ENCODE data around the gene TPP1. TPM values are rescaled to one million over a fixed set of nuclear protein-coding genes. Genes with fewer than 3 reads are reported as not detected.

Gene TPP1
- total RNA-seq, 1 experiment from 2014 or later, result 21.6 TPM

DNA sequence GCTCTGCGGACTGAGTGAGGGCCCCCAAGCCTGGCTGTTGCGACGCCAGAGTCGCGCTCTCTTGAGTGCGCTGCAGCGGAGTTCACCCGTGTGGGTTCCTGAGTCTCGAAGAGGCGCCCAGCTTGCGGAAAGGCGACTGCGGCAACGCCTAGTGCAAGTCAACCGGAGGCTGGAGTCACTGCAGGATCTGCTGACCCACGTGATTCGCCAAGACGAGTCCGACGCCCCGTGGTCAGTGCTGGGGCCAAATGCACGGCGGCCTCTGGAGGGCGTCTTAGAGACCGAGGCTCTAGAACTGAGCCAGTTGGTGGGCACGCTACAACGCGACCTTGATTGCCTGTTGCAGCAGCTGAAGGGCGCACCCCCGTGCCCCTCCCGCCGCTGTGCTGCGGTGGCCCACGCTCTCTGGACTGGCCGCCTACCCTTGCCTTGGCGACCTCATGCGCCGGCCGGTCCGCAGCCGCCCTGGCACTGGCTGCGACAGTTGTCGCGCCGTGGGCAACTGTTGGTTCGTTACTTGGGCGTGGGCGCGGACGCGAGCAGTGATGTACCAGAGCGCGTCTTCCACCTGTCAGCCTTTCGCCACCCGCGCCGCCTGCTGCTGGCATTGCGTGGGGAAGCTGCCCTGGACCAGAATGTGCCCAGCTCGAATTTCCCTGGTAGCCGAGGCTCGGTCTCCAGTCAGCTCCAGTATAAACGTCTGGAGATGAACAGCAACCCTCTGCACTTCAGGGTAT is 48.4 kb downstream of the TPP1 start:
- no peaks in the 10 kb centered on the region for H4K20me1 ChIP-seq (ENCODE audit: low read length)
- no peak overlapping the region for H3K9ac ChIP-seq (ENCODE audit: low read length)
- TF ChIP-seq EZH2phosphoT487 (IDR thresholded peaks at IDR 0.05; ENCODE audit: borderline replicate concordance, low read length) (no peak), EZH2 (IDR thresholded peaks at IDR 0.05; ENCODE audit: low read length, unreplicated experiment) (no peak)
- TF ChIP-seq, protein P1, sequence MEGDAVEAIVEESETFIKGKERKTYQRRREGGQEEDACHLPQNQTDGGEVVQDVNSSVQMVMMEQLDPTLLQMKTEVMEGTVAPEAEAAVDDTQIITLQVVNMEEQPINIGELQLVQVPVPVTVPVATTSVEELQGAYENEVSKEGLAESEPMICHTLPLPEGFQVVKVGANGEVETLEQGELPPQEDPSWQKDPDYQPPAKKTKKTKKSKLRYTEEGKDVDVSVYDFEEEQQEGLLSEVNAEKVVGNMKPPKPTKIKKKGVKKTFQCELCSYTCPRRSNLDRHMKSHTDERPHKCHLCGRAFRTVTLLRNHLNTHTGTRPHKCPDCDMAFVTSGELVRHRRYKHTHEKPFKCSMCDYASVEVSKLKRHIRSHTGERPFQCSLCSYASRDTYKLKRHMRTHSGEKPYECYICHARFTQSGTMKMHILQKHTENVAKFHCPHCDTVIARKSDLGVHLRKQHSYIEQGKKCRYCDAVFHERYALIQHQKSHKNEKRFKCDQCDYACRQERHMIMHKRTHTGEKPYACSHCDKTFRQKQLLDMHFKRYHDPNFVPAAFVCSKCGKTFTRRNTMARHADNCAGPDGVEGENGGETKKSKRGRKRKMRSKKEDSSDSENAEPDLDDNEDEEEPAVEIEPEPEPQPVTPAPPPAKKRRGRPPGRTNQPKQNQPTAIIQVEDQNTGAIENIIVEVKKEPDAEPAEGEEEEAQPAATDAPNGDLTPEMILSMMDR (conservative IDR thresholded peaks at IDR 0.05; ENCODE audit: low read depth, low read length), result no peak
- ChIA-PET CTCF (no interaction called here), POLR2A (ENCODE audit: unreplicated experiment) (no interaction called here)
- H3K36me3 ChIP-seq (ENCODE audit: low read depth, low read length), result no peaks in the 10 kb centered on the region
- H3K9me3 ChIP-seq (ENCODE audit: low read length), result no peaks in the 10 kb centered on the region
- no peaks in the 10 kb centered on the region for H3K9me2 ChIP-seq (replicated peaks; ENCODE audit: low read length)
- DNase-seq (no peak), ATAC-seq (no peak)
- BruUV-seq (replicated peaks), result no TSS peak
- no peaks in the 10 kb centered on the region for H3K27me3 ChIP-seq (ENCODE audit: low read length)
- H3F3A ChIP-seq (ENCODE audit: low read length, unreplicated experiment), result no peaks in the 10 kb centered on the region
- H3K4me2 ChIP-seq (ENCODE audit: low read length), result no peak overlapping the region
- no peaks in the 10 kb centered on the region for H3K79me2 ChIP-seq (ENCODE audit: low read length)
- H3K27ac ChIP-seq (ENCODE audit: low read length), result no peak overlapping the region
- H3K4me3 ChIP-seq (ENCODE audit: low read length), result no peak overlapping the region
- intact Hi-C loops (cut with micrococcal nuclease), result no loop called here
- H3K4me1 ChIP-seq (ENCODE audit: insufficient read depth, low read length), result peaks cover 16% of the 10 kb centered on the region
- no peak overlapping the region for H2AFZ ChIP-seq (ENCODE audit: low read length)

DNA sequence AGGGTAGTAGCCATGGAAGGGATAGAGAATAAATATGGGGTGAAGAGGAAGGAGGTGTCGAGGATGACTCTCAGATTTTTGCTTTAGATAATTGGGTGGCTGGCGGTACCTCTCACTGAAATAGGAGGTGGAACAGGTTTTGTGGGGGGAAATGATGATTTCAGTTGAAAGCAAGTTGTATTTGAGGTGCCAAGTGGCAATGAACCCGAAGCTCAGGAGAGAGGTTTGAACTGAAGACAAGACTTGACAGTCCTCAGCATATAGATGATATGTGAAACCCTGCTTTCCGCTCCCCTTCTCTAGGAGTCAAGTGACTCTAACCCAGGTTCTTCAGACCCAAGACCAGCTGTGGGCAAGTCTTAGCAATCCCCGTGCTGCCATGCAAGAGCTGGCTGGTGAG is 49.5 kb downstream of the TPP1 start:
- Histone ChIP-seq H3K9ac (ENCODE audit: low read length) (no peak overlapping the region), H3K9me2 (replicated peaks; ENCODE audit: low read length) (no peaks in the 10 kb centered on the region), H3K27ac (ENCODE audit: low read length) (no peak overlapping the region), H3K9me3 (ENCODE audit: low read length) (no peaks in the 10 kb centered on the region), H3K27me3 (ENCODE audit: low read length) (no peaks in the 10 kb centered on the region), H3K79me2 (ENCODE audit: low read length) (no peaks in the 10 kb centered on the region), H3K4me2 (ENCODE audit: low read length) (no peak overlapping the region), H2AFZ (ENCODE audit: low read length) (no peak overlapping the region), H3K4me1 (ENCODE audit: insufficient read depth, low read length) (peaks cover 16% of the 10 kb centered on the region), H3K36me3 (ENCODE audit: low read depth, low read length) (no peaks in the 10 kb centered on the region), H3F3A (ENCODE audit: low read length, unreplicated experiment) (no peaks in the 10 kb centered on the region), H3K4me3 (ENCODE audit: low read length) (no peak overlapping the region), H4K20me1 (ENCODE audit: low read length) (no peaks in the 10 kb centered on the region)
- CTCF ChIA-PET, result no interaction called here
- BruUV-seq (replicated peaks), result no TSS peak
- intact Hi-C loops (cut with micrococcal nuclease), result no loop called here
- no peak for DNase-seq
- POLR2A ChIA-PET (ENCODE audit: unreplicated experiment), result interaction anchor here (0.6 kb wide), 1 partner anchor 13 kb away, joined by 3 read pairs; no protein-coding TSS in a partner anchor
- TF ChIP-seq, protein P1 (conservative IDR thresholded peaks at IDR 0.05; ENCODE audit: low read depth, low read length), result no peak
- TF ChIP-seq EZH2phosphoT487 (IDR thresholded peaks at IDR 0.05; ENCODE audit: borderline replicate concordance, low read length) (no peak), EZH2 (IDR thresholded peaks at IDR 0.05; ENCODE audit: low read length, unreplicated experiment) (no peak)
- ATAC-seq, result no peak

DNA sequence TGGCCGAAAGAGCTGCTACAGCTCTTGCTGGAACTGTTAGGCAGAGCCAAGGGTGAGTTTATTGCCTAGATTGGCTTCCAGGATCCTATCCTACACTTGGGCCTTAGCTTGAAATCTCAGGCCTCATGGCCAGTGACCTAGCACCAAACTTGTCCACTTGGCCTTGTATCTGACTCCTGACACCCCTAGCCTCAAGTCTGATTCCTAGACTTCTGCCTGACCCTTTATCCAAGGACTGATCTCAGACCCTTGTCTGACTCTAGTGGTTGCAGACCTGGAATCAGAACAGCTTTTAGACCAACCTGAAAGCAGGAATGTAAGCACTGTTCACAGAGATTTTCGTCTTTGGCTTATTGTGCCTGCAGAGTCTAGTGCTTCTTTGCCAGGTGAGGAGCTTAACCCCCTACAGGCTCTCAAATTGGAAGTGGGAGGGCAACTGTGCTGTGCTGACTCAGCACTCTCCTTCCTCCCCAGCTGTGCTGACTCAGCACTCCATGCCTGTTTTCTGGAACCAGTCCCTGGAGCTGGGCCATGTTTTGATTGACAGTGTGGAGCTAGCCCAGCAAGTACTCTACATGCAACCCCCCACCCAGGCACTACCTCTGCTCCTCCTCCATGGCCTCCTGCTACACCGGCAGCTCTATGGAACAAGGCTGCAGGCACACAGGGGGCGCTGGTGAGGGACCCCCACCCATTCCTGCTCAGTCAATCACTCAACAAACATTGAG is 50.9 kb downstream of the TPP1 start:
- H3K79me2 ChIP-seq (ENCODE audit: low read length), result no peaks in the 10 kb centered on the region
- H2AFZ ChIP-seq (ENCODE audit: low read length), result no peak overlapping the region
- no peak overlapping the region for H3K27ac ChIP-seq (ENCODE audit: low read length)
- H3K27me3 ChIP-seq (ENCODE audit: low read length), result no peaks in the 10 kb centered on the region
- TF ChIP-seq, protein P1 (conservative IDR thresholded peaks at IDR 0.05; ENCODE audit: low read depth, low read length), result peak; percentile 33; the same call in 1 of the 2 replicates
- TF ChIP-seq EZH2 (IDR thresholded peaks at IDR 0.05; ENCODE audit: low read length, unreplicated experiment), result no peak
- no peak for TF ChIP-seq EZH2phosphoT487 (IDR thresholded peaks at IDR 0.05; ENCODE audit: borderline replicate concordance, low read length)
- no peaks in the 10 kb centered on the region for H3K9me3 ChIP-seq (ENCODE audit: low read length)
- DNase-seq (peak; percentile 77), ATAC-seq (peak; percentile 50)
- peaks cover 16% of the 10 kb centered on the region for H3K4me1 ChIP-seq (ENCODE audit: insufficient read depth, low read length)
- intact Hi-C loops (cut with micrococcal nuclease), result no loop called here
- BruUV-seq (replicated peaks), result no TSS peak
- H3K36me3 ChIP-seq (ENCODE audit: low read depth, low read length), result no peaks in the 10 kb centered on the region
- H3K4me2 ChIP-seq (ENCODE audit: low read length), result no peak overlapping the region
- H4K20me1 ChIP-seq (ENCODE audit: low read length), result no peaks in the 10 kb centered on the region
- no peaks in the 10 kb centered on the region for H3F3A ChIP-seq (ENCODE audit: low read length, unreplicated experiment)
- H3K9ac ChIP-seq (ENCODE audit: low read length), result no peak overlapping the region
- POLR2A ChIA-PET (ENCODE audit: unreplicated experiment), result no interaction called here
- CTCF ChIA-PET, result no interaction called here
- no peak overlapping the region for H3K4me3 ChIP-seq (ENCODE audit: low read length)
- no peaks in the 10 kb centered on the region for H3K9me2 ChIP-seq (replicated peaks; ENCODE audit: low read length)

Measured in PC-3 (cell line).